Osteoblast (primary cell): ENCODE results near the gene SEC22C. TPM values are rescaled to one million over a fixed set of nuclear protein-coding genes. Genes with fewer than 3 reads are reported as not detected.

Experiments
- DNase-seq: peaks from one replicate; pipeline ENCODE4 v3.0.0; 2011; ENCODE audit warnings: low spot score, mixed read lengths; ENCODE audit not compliant: insufficient read length; ENCODE audit errors: missing footprints
- H2AFZ ChIP-seq: 2 replicates; pipeline ENCODE4 v1.6.0; 2011; ENCODE audit warnings: mild to moderate bottlenecking, low read length
- H3K27ac ChIP-seq: 2 replicates; pipeline ENCODE4 v1.5.1; 2011; ENCODE audit warnings: mild to moderate bottlenecking, low read depth, low read length, moderate library complexity
- H3K27me3 ChIP-seq: 2 replicates; pipeline ENCODE4 v1.6.0; 2012; ENCODE audit warnings: mild to moderate bottlenecking, control low read depth, inconsistent platforms, low read length, moderate library complexity; ENCODE audit not compliant: insufficient read depth
- H3K36me3 ChIP-seq: 2 replicates; pipeline ENCODE4 v1.5.1; 2011; ENCODE audit warnings: mild to moderate bottlenecking, low read length, control low read depth, moderate library complexity; ENCODE audit not compliant: insufficient read depth
- H3K4me1 ChIP-seq: 2 replicates; pipeline ENCODE4 v1.5.1; 2011; ENCODE audit warnings: mild to moderate bottlenecking, low read length, control low read depth, moderate library complexity; ENCODE audit not compliant: insufficient read depth
- H3K4me2 ChIP-seq: 2 replicates; pipeline ENCODE4 v1.6.0; 2011; ENCODE audit warnings: mild to moderate bottlenecking, low read length; ENCODE audit not compliant: insufficient read depth
- H3K4me3 ChIP-seq: fragments of 200-600 bp; sonication (generic); 3 replicates; pipeline ENCODE4 v1.5.1; 2012; ENCODE audit warnings: mild to moderate bottlenecking, low read length, inconsistent platforms; ENCODE audit not compliant: insufficient read depth
- H3K79me2 ChIP-seq: 2 replicates; pipeline ENCODE4 v1.6.0; 2012; ENCODE audit warnings: mild to moderate bottlenecking, low read length, control low read depth, inconsistent platforms; ENCODE audit not compliant: insufficient read depth
- H3K9me3 ChIP-seq: 2 replicates; pipeline ENCODE4 v1.5.1; 2011; ENCODE audit warnings: low read depth, low read length, control low read depth
- H4K20me1 ChIP-seq: 2 replicates; pipeline ENCODE4 v1.6.0; 2012; ENCODE audit warnings: mild to moderate bottlenecking, low read length, control low read depth; ENCODE audit not compliant: insufficient read depth
- CTCF ChIP-seq: IDR thresholded peaks from 2 replicates; pipeline ENCODE4 v1.5.1; 2011; ENCODE audit warnings: mild to moderate bottlenecking, low read depth, low read length, moderate library complexity; ENCODE audit errors: extremely low read depth
- total RNA-seq: library from RNA; depleted of rRNA; stranded (reverse); fragments of >200 nt; gene quantifications from 2 replicates; pipeline ENCODE4 v1.2.3, GENCODE V29; 2012

The SEC22C gene
- total RNA-seq, 1 donor: 60.1 TPM

GRCh38 chr3:42501321-42501680 is 80.5 kb downstream of the SEC22C start:
- DNase-seq: no peak
- Histone ChIP-seq H3K79me2 (no peaks in the 10 kb centered on the region), H4K20me1 (no peaks in the 10 kb centered on the region), H3K27ac (no peak overlapping the region), H3K4me3 (no peak overlapping the region), H2AFZ (no peak overlapping the region), H3K27me3 (peaks cover 55% of the 10 kb centered on the region), H3K9me3 (no peaks in the 10 kb centered on the region), H3K4me2 (no peak overlapping the region), H3K36me3 (no peaks in the 10 kb centered on the region), H3K4me1 (peaks cover 8% of the 10 kb centered on the region)
- no peak for TF ChIP-seq CTCF

- Histone ChIP-seq H3K27ac (no peak overlapping the region), H2AFZ (no peak overlapping the region), H3K36me3 (no peaks in the 10 kb centered on the region), H3K4me2 (no peak overlapping the region), H3K27me3 (peaks cover 55% of the 10 kb centered on the region), H3K9me3 (no peaks in the 10 kb centered on the region), H3K4me1 (peaks cover 8% of the 10 kb centered on the region), H3K4me3 (no peak overlapping the region), H3K79me2 (no peaks in the 10 kb centered on the region), H4K20me1 (no peaks in the 10 kb centered on the region)
- TF ChIP-seq CTCF: no peak
- DNase-seq: no peak
These were observed 80.9 kb downstream of the SEC22C start for GRCh38 chr3:42500909-42501308.

- H3K4me1 ChIP-seq: peaks cover 8% of the 10 kb centered on the region
- no peak overlapping the region for H2AFZ ChIP-seq
- no peaks in the 10 kb centered on the region for H3K79me2 ChIP-seq
- H3K9me3 ChIP-seq: no peaks in the 10 kb centered on the region
- no peak overlapping the region for H3K4me2 ChIP-seq
- no peaks in the 10 kb centered on the region for H4K20me1 ChIP-seq
- TF ChIP-seq CTCF: no peak
- no peak overlapping the region for H3K4me3 ChIP-seq
- H3K27ac ChIP-seq: no peak overlapping the region
- H3K36me3 ChIP-seq: no peaks in the 10 kb centered on the region
- peaks cover 55% of the 10 kb centered on the region for H3K27me3 ChIP-seq
- DNase-seq: no peak
These were observed 81.7 kb downstream of the SEC22C start for GRCh38 chr3:42500091-42500490.

GRCh38 chr3:42499478-42499871 is 82.3 kb downstream of the SEC22C start:
- Histone ChIP-seq H3K36me3 (no peaks in the 10 kb centered on the region), H3K27me3 (peaks cover 55% of the 10 kb centered on the region), H3K4me2 (no peak overlapping the region), H3K27ac (no peak overlapping the region), H3K9me3 (no peaks in the 10 kb centered on the region), H3K79me2 (no peaks in the 10 kb centered on the region), H2AFZ (no peak overlapping the region), H3K4me3 (no peak overlapping the region), H4K20me1 (no peaks in the 10 kb centered on the region), H3K4me1 (peaks cover 8% of the 10 kb centered on the region)
- no peak for DNase-seq
- TF ChIP-seq CTCF: no peak
